SK-N-SH (cell line): ENCODE results near the gene VSIG10L2.

Experiments used
- CHD2 ChIP-seq: fragments of 150-350 bp; IDR thresholded peaks from 2 replicates; pipeline ENCODE4 v1.6.1; 2018; ENCODE audit warnings: low read length; ENCODE audit not compliant: partially characterized antibody
- ELF1 ChIP-seq: IDR thresholded peaks from 2 replicates; pipeline ENCODE4 v1.4.0; 2012
- EZH2phosphoT487 ChIP-seq: fragments of 200-600 bp; sonication (generic); IDR thresholded peaks from 2 replicates; pipeline ENCODE4 v1.6.1; 2017; ENCODE audit warnings: low read depth, mixed run types, mild to moderate bottlenecking, antibody characterized with exemption, moderate library complexity, borderline replicate concordance
- GABPA ChIP-seq: IDR thresholded peaks from 2 replicates; pipeline ENCODE4 v1.4.0; 2012; ENCODE audit warnings: low read depth, mild to moderate bottlenecking
- MAX ChIP-seq: IDR thresholded peaks from 2 replicates; pipeline ENCODE4 v1.4.0; 2012; ENCODE audit warnings: low read depth
- RAD21 ChIP-seq: IDR thresholded peaks from 2 replicates; pipeline ENCODE4 v1.6.1; 2012; ENCODE audit warnings: mild to moderate bottlenecking, low read length
- RFX5 ChIP-seq: IDR thresholded peaks from 2 replicates; pipeline ENCODE4 v1.6.1; 2012; ENCODE audit warnings: mild to moderate bottlenecking, improper control_type of control experiment, low read length
- TAF1 ChIP-seq: IDR thresholded peaks from 2 replicates; pipeline ENCODE4 v1.6.1; 2012; ENCODE audit warnings: low read depth, mild to moderate bottlenecking, low read length, moderate library complexity, borderline replicate concordance
- TEAD4 ChIP-seq: IDR thresholded peaks from 2 replicates; pipeline ENCODE4 v1.4.0; 2012; ENCODE audit warnings: mild to moderate bottlenecking, borderline replicate concordance; ENCODE audit not compliant: insufficient read depth
- USF1 ChIP-seq: IDR thresholded peaks from 2 replicates; pipeline ENCODE4 v1.4.0; 2012; ENCODE audit warnings: low read depth, borderline replicate concordance
- TF ChIP-seq, protein P1 (sequence below): fragments of 200-600 bp; sonication (generic); IDR thresholded peaks from 2 replicates; pipeline ENCODE4 v1.6.1; 2017; ENCODE audit warnings: antibody characterized with exemption, mild to moderate bottlenecking, moderate library complexity

GRCh38 chr11:125950696-125951651 lies 5.1 kb downstream of the VSIG10L2 start:
- TF ChIP-seq, protein P1, sequence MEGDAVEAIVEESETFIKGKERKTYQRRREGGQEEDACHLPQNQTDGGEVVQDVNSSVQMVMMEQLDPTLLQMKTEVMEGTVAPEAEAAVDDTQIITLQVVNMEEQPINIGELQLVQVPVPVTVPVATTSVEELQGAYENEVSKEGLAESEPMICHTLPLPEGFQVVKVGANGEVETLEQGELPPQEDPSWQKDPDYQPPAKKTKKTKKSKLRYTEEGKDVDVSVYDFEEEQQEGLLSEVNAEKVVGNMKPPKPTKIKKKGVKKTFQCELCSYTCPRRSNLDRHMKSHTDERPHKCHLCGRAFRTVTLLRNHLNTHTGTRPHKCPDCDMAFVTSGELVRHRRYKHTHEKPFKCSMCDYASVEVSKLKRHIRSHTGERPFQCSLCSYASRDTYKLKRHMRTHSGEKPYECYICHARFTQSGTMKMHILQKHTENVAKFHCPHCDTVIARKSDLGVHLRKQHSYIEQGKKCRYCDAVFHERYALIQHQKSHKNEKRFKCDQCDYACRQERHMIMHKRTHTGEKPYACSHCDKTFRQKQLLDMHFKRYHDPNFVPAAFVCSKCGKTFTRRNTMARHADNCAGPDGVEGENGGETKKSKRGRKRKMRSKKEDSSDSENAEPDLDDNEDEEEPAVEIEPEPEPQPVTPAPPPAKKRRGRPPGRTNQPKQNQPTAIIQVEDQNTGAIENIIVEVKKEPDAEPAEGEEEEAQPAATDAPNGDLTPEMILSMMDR: no peak
- TF ChIP-seq EZH2phosphoT487 (no peak), ELF1 (no peak), CHD2 (peak; percentile 31), RFX5 (no peak), USF1 (no peak), GABPA (no peak), TEAD4 (no peak), TAF1 (no peak), MAX (no peak), RAD21 (no peak; the same call in 1 of the 2 replicates)
